Occipital lobe (tissue), 2 donors: ENCODE results near the gene CUX1. TPM values are rescaled to one million over a fixed set of nuclear protein-coding genes. Genes with fewer than 3 reads are reported as not detected.

Experiments
- DNase-seq: peaks from one replicate; lab custom pipeline; 2025; lab: John Stamatoyannopoulos, UW
- total RNA-seq: library from RNA; depleted of rRNA; stranded (reverse); fragments of >200 nt; gene quantifications from one replicate; pipeline ENCODE4 v1.2.3, GENCODE V29; 2014

CUX1 gene
- total RNA-seq, 1 donor from 2014 or later, result 23.2 TPM

DNA sequence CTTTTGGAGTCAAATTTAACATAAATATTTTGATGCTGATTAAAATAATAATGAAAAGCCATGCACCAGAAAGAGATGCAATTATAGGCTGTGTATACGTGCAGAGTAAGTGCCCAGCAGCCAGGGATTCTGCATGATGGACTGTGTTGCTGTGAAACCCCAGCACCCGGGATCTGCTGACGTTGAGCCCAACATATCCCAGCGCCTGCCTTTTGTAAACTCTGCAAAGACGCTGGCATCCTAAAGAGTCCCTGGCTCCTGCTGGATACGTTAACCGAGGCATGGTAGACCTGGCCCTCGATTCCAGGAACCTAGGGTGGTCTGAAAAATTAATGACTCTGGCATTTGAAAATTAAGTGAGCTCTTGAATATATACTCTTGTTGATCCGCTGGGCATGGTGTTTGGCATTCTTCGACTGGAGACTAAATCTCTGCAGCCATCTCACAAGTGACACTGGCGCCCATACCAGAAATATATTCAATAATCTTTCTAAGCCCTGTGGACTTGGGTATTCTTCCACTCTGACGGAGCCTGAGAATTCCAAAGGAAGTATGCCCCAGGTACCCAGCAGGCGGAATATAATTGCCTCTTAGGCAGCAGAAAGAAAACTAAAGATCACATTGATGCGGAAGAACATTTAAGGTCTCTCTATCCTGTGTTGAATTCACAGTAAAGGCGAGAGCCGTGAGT, 278.0 kb downstream of the CUX1 start:
- no peak for DNase-seq

DNA sequence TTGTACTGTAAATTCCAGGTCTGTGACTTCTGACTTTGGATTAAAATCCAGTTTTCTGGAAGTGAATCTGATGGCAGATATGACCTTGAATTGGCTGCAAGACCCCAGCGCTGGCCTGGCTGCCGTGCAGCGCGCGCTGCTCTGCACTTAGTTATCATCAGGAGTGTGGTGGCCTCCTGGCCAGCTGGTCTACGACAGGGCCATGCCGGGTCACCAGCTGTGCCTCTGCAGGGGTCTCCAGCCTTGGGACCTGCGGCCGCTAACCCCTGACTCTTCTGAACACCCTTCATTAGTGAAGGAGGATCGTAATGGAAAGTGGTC, 278.5 kb downstream of the CUX1 start:
- DNase-seq, result no peak

DNA sequence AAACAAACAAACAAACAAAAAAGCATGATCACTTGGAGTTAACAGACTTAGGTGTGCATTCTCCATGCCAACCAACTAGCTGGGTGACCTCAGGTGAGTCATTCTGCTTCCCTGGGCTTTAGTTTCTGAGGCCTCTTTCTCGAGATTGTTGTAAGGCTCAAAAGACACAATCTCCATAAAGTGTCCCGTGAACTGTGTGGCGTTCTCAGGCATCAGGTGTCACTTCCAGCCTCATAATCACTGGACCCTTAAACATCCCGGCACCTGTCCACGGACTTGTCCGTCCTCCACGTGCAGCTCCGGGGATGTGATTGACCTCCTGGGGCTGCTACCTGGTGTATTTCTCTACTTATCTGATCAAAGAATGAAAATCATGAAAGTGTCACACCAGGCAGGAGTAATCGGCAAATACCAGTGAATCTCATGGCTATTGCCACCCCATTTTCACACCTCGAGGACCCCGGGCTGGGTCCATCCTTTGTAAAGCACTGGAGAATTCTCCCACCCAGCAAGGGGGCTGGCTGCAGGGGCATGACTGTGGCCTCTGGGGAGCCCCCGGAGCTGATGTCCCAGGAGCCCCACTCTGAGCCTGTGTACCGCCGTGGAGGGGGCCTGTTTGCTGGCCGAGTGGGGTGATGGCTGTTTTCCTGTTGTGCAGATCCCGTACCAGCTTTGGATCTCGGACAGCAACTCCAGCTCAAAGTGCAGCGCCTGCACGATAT, 279.4 kb downstream of the CUX1 start:
- no peak for DNase-seq

DNA sequence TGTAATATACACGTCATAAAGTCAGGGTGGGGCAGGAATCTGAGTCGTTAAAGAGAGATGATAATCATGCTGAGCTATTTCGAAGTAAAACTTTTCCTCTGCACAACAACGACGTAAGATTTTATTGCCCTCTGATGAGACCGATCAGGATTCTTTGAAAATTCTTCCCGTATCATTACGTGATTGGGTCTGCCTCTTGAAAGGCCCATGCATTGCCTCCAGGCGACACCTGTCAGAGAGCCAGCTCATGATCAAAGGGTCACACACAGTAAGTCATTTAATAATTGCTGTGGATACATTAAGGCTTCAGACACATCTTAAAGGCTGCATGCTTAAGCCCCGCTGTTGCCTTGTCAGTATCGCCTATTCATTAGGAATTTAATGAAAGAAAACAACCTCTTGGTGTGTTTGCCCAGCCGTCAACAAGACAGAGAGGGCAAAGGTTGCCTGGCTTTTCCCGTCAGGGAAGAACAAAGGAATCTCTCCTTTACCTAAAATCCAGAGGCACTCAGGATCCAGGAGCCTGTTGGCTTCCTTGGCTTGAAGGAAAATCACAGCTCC, 280.3 kb downstream of the CUX1 start:
- DNase-seq, result no peak

DNA sequence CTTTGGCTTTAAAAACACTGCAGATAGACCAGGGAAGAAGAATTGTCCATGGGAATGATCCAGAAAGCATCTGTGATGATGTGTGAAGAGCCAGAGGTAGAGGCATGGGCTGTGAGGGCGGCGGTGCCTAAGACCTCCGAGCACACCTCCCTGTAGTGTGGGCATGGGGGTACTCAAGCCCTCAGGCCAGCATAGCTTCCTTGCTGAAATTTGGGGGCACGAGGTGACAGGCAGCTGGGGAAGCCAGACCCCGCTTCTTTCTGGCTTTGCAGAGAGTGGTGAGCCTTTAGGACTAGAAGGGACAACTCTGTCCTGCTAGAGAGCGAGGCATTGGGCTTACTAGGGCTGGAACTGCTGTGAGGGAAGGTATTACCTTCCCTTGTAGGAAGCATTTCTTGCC, 281.6 kb downstream of the CUX1 start:
- no peak for DNase-seq

DNA sequence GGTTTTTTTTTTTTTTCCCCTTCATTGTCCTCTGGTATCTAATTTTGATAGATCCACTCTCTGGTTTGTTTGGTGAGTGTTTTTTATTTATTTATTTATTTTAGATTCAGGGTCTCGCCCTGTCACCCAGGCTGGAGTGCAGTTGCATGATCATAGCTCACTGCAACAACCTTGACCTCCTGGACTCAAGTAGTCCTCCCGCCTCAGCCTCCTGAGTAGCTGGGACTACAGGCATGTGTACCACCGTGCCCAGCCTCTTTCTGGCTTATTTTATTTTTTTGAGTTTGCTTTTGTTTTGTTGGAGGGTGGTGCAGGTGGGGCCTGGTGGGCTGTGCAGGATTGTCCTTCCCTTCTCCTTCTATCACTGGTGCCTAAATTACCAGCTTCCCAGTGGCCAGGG, 282.0 kb downstream of the CUX1 start:
- no peak for DNase-seq

DNA sequence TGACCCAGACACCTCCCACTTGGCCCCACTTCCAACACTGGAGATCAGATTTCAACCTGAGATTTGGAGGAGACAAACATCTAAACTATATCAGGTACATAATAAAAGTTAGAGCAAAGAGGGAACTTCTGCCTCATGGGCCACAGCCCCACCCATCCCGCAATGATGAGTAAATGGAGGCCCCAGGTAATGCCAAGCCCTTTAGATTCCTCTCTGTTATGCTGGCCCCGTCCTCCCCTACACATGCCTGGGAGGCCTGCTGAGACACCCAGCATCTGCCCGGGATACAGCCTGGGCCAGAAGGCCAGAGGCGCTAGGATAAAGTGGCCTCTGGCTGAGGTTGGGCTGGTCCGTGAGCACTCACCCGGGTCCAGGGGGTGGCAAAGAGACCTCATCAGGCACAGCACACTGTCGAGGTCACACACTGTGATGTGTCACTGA, 283.7 kb downstream of the CUX1 start:
- DNase-seq, result no peak

DNA sequence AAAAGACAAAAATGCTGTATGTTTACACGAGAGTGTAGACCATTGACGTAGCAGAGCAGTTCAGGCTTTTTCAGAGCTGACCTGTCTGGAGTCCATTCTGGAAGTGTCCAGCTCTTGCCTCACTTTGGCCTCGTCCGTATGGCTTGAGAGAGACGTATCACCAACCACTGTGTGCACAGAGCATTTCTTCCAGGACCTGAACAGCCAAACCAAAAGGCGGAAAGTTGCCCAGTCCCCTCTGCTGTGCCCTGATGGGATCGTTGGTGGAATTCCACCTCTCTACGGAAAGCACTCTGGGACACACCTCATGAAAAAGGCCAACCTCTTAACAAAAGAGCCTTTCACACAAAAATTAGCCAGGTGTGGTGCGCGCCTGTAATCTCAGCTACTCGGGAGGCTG, 284.5 kb downstream of the CUX1 start:
- DNase-seq, result no peak

DNA sequence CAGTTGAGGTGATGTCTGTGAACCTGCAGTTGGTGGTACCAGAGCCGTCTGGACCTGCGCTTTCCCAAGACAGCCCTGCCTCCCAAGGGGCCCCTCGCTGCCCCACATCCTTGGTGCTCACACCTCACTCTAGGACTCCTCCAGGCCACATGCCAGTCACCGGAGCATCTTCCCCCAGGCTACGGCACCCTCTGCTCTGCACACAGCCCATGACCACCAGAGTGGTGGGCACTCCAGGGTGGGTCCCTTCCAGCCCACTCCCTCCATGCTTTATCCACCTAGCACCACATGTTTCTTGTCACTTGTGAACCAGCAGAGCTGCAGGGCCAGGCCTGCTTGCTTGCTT, 285.6 kb downstream of the CUX1 start:
- DNase-seq, result no peak

DNA sequence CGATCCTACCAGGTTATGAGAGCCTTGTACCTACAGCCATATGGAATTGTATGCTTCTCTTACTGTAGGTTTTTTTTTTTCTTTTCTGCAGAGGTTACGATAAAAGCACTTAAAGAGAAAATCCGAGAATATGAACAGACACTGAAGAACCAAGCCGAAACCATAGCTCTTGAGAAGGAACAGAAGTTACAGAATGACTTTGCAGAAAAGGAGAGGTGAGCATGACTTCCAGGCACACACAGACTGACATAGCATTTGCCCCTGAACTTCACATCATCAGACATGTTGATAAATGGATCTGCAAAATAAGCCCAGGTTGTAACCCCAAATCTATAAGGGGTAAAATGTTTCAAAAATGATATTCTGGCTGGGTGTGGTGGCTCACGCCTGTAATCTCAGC, 286.8 kb downstream of the CUX1 start:
- no peak for DNase-seq

DNA sequence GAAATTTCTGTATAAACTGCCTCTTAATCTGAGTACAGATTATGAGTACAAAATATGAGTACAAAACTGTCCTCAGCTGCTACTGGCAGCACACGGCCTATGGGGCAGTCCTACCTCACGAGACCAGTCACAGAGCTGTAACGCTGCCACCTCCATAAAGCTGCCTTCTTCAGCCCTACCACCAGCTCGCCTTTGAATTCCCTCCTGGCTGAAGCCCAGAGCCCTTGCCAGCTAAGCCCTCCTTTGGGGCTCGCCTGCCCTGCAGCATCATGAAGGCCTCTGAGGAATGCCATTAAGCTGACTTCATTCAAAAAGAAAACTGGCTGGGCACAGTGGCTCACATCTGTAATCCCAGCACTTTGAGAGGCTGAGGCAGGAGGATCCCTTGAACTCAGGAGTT, 289.2 kb downstream of the CUX1 start:
- no peak for DNase-seq

DNA sequence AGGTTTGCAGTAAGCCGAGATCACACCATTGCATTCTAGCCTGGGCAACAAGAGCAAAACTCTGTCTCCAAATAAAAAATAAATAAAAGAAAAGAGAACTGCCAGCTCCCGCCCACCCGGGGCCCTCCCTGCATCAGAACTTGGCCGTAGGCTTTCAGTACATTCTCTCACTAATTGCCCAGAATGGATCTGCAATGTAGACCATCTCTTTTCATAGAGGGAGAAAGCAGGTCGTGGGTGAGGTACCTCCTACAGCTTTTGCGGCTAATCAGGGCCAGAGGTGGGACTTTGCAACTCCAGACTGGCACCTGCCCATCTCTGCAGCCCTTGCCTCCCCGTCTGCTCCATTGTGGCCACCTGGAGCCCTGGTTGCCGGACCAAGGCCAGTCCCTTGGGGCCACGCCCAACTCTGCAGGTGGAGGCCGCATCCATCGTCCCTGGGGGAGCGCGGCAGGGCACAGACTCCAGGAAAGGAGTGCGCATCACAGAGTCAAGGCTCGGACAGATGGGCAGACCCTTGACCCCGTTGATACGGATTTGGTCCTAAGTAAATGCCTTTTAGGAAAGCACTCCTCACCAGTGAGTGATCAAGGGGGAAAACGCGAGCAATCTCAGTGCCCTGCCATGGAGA, 290.2 kb downstream of the CUX1 start:
- DNase-seq, result no peak

DNA sequence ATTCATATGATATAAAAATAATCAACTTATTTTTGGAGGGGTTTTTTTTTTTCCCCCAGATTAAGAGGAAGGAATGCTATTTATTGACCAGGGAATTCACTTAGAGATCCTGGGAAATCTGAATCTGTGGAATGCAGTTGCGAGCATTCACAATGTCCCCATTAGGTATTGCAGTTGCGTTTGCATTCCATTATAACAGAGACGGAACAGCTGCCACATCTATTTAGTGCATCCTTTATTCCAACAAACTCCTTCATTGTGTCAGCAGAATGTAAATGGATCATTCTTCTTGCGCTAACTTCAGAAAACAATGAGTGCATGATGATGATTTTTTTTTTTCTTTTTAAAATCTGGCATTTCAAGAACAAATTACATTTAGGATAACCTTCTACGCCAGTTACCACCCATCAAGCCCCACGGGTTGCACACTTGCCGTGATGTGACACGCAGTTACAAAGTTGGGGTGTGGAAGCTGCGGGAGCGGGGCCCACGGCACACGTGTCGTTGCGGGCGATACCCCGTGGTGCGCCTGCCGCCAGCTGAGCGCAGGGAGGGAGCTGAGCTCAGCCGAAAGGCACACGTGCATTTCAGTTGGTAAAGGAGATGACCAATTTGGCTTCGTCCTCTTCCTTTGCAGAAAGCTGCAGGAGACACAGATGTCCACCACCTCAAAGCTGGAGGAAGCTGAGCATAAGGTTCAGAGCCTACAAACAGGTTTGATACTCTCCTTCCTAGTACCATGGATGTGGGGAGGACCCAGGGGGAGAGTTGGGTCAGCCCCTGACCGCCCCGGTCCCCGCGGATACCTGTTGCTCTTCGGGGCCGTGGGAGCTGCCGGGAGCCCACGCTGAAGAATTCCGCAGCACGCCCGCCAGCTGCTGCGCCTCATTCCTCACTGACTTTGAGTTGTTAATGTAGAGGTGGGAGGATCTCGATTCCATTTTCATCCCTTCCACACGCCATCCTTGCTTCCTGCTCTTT, 293.9 kb downstream of the CUX1 start:
- no peak for DNase-seq

DNA sequence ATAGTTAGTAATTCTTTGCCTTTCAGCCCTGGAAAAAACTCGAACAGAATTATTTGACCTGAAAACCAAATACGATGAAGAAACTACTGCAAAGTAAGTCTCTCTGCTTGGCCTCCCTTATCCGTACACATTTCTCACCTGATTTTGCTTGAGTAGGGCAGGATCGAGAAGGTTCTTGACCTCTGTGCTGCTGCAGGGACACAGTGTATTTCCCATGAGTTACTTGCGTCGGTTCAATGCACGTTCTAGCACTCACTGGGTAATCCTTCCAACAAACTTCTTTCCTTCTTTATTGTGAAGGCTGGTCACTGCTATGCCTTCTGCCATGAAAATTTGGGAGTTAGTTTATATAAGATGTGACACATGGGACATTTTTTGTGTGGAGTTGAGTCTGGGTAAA, 297.8 kb downstream of the CUX1 start:
- no peak for DNase-seq

DNA sequence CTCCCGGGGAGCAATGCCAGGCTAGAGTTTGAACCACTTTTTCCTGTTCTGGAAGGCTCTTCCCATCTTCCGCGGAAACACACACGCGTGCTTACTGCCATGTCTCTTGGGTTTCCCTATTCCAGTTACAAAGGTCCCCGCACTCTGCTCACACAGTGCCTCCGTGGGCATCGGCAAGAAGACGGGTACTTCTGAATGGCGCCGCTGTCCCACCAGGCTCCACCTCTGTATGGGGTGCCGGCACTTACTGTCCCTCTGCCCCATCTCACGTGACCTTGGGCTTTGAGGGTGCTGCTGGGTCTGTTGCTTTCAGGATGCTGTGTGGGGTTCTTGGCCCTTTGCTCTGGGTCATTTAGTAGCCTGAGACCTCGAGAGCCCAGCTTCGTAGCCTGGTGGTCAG, 298.5 kb downstream of the CUX1 start:
- DNase-seq, result no peak

DNA sequence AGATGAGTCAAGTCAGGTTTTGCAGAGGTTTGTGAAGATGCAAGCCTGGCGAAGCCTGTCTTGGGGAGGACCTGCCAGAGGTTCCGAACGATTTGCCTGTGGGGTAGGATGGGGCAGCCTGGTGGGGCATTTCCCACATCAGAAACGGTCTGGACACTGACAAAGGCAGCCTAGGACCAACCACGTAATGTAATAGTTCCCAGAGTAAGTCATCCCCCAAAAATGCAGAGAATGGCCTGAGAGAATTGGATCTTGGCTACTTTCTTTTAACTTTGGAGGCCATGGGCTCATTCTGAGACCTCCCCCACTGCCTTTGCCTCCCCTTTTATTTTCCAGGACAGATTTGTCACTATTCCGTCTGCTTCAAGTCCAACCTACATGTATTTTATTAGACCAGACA, 300.3 kb downstream of the CUX1 start:
- DNase-seq, result no peak

DNA sequence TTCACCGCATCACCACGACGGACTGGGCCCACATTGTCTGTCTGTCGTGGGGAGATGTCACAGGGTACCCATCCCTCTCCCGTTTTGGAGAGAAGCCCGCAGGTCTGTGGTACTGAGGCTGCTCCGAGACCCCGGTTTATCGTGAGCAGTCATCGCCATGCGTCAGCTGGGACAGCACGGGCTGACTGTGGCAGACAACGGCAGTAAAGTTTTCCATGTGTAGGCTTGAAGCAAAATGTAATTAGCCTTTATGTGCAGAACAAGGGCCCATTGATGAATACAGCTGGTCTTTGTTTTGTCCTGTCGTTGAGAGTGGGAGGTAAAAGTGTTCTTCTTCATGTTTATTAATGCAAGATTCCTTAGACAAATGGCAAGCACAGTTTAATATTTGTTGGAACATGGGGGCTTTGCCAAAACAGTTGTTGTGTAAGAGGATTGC, 301.8 kb downstream of the CUX1 start:
- no peak for DNase-seq

DNA sequence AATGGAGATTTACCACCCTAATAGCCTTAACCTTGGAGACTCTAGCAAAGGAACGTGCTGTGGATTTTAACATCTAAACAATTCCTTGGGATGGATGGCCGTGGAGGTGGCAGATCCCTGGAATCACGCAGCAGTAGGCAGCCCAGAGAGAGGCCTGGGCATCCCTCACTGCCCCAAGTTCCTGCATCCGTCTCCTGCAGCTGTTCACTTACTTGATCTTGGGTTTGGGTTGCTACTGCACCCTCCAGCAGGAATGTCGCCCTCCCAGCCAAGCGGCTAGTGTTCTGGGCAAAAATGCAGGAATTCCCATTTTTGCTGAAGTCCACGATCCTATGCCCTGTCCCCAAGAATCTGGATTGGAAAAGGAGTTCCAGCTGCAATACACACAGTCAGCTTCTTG, 302.5 kb downstream of the CUX1 start:
- DNase-seq, result no peak

DNA sequence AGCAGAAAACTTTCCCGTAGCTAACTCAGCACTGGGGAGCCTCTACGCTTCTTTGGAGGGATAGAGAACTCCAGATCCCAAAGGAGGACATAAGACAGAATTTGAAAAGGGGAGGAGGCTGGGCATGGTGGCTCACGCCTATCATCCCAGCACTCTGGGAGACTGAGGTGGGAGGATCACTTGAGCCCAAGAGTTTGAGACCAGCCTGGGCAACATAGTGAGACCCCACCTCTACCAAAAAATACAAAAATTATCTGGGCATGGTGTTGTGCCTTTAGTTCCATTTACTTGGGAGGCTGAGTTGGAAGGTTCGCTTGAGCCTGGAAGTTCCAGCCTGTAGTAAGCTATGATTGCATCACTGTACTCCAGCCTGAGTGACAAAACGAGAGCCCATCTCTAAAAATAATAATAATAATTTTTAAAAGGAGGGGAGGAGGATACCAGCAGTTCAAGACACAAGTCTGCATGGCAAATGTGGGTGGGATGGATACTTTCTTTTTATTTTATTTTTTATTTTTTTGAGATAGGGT, 303.3 kb downstream of the CUX1 start:
- DNase-seq, result no peak

DNA sequence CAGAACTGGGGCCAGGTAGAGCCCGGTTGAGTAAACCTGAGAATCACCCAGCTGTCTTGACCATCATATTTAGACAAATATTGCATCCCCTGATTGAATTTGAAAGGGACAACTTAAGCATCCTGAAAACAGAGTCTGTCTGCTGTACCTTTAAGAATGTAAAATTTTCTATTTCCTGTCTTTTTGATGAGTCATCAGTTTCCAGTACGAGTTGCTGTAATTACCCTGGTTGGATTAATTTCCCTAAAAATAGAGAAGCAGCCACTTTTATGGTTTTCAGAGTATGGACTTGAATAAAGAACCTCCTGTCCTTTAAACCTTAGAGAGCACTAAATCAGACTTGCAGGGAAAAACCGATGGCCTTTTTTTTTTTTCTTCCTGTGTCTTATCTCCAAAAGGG, 304.6 kb downstream of the CUX1 start:
- no peak for DNase-seq

DNA sequence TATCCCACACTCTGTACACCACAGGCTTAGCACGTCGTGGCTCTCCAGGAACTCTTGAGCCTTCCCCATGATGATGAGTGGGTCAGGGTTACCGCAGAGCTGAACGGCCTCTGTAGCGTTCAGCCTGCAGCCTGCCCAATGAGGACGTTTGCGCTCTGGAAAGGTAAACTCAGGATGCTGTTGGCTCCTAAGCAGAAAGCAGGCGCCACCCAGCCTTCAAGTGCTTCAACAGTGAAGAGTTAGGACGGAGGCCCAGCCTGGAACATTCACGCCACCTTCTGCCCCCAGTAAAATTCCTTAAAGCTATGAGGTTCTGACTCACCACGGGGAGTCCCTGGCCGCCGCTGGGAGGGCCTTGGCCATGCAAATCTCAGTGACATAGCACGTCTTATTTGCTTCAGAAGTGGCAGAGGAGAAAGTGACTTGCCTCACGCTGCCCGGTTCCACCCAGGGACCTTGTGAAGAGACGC, 307.7 kb downstream of the CUX1 start:
- DNase-seq, result no peak
